HL-60 (cell line): ENCODE results near the gene HPS1.

Experiments used
- DNase-seq, 2 experiments: peaks; one replicate each; pipeline ENCODE4 v3.0.0-alpha.2; 2010 to 2020; ENCODE audit warnings: low read depth in 1 of 2, low spot score in 1 of 2
- H3K27ac ChIP-seq: fragments of 250-450 bp; sonication (Bioruptor Pico); replicated peaks from 2 replicates; pipeline ENCODE4 v1.5.1; 2020; ENCODE audit warnings: mild to moderate bottlenecking, moderate library complexity
- H3K27me3 ChIP-seq: fragments of 250-450 bp; sonication (Bioruptor Pico); 2 replicates; pipeline ENCODE4 v1.5.1; 2021; ENCODE audit warnings: mild to moderate bottlenecking, moderate library complexity; ENCODE audit not compliant: insufficient read depth, poor library complexity, severe bottlenecking
- H3K4me3 ChIP-seq: replicated peaks from 2 replicates; pipeline ENCODE4 v1.5.1; 2011; ENCODE audit warnings: mild to moderate bottlenecking, control low read depth, low read length; ENCODE audit not compliant: insufficient read depth
- CTCF ChIP-seq: IDR thresholded peaks from one replicate; pipeline ENCODE4 v1.5.1; 2011; ENCODE audit warnings: low read length, control low read depth, inconsistent platforms; ENCODE audit not compliant: insufficient read depth
- GABPA ChIP-seq: IDR thresholded peaks from 2 replicates; pipeline ENCODE4 v1.6.1; 2012; ENCODE audit warnings: low read depth
- POLR2AphosphoS5 ChIP-seq: IDR thresholded peaks from 2 replicates; pipeline ENCODE4 v1.6.1; 2012; ENCODE audit warnings: low read depth
- REST ChIP-seq: IDR thresholded peaks from 2 replicates; pipeline ENCODE4 v1.6.1; 2012; ENCODE audit warnings: low read depth; ENCODE audit not compliant: insufficient replicate concordance
- SPI1 ChIP-seq: IDR thresholded peaks from 2 replicates; pipeline ENCODE4 v1.6.1; 2012; ENCODE audit warnings: low read depth, mild to moderate bottlenecking, borderline replicate concordance

Gene HPS1

GRCh38 chr10:98450618-98451017, 3.9 kb upstream of the HPS1 start:
- TF ChIP-seq GABPA (no peak), POLR2AphosphoS5 (no peak), CTCF (no peak), REST (no peak), SPI1 (no peak)
- Histone ChIP-seq H3K27ac (no peak overlapping the region), H3K4me3 (no peak overlapping the region), H3K27me3 (peaks cover 2% of the 10 kb centered on the region)
- no peak for DNase-seq

- Histone ChIP-seq H3K27ac (no peak overlapping the region), H3K27me3 (peaks cover 2% of the 10 kb centered on the region), H3K4me3 (no peak overlapping the region)
- no peak for DNase-seq
- TF ChIP-seq GABPA = no peak
Measured at GRCh38 chr10:98449287-98449686, 2.6 kb upstream of the HPS1 start.

GRCh38 chr10:98446151-98446660, 529 bp downstream of the HPS1 start:
- peaks cover 2% of the 10 kb centered on the region for H3K27me3 ChIP-seq
- peak overlapping the region; percentile 90 for H3K27ac ChIP-seq
- no peak for TF ChIP-seq GABPA
- no peak for TF ChIP-seq CTCF
- TF ChIP-seq REST = no peak
- TF ChIP-seq POLR2AphosphoS5 = no peak; the same call in 1 of the 2 replicates
- peak; percentile 61; the same call in 1 of the 2 replicates for TF ChIP-seq SPI1
- H3K4me3 ChIP-seq = peak overlapping the region; percentile 71
- peak; percentile 58 to 66 for DNase-seq

- Histone ChIP-seq H3K27ac (no peak overlapping the region), H3K4me3 (peak overlapping the region; percentile 71), H3K27me3 (no peaks in the 10 kb centered on the region)
- no peak for TF ChIP-seq POLR2AphosphoS5
- no peak for TF ChIP-seq CTCF
- TF ChIP-seq GABPA = no peak
- TF ChIP-seq REST = no peak
- no peak for TF ChIP-seq SPI1
- no peak for DNase-seq
Measured at GRCh38 chr10:98445200-98445812, 1.4 kb downstream of the HPS1 start.
